22Rv1 (cell line): ENCODE data around the gene WDR55.

ENCODE experiments used
- CTCF ChIP-seq: fragments of 450-650 bp; IDR thresholded peaks from 2 replicates; pipeline ENCODE4 v1.5.1; 2017; ENCODE audit warnings: mild to moderate bottlenecking
- ZFX ChIP-seq: fragments of 450-650 bp; IDR thresholded peaks from 2 replicates; pipeline ENCODE4 v1.6.1; 2017; ENCODE audit warnings: antibody characterized with exemption, borderline replicate concordance

DNA sequence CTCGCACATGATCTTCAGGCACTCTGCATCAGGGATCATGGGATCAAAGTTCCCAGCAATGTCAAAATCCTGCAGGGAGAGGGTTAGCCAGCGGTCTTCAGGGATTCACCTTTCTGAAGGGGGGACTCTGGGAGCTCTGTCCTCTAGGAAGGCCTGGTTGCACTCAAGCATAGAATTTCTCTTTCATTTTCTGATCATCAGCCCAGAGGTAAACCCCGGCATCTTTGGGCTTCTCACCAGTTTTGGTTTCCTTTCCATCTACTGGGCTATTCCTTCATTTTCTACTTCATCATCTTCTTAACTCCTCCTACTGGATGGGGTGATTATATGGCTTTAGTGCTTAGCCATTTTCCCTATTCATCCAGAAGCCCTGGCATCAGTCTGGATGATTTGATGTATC is 13.2 kb downstream of the WDR55 start:
- TF ChIP-seq CTCF (no peak), ZFX (no peak)
